Heart left ventricle (tissue), 16 donors: ENCODE data around the gene PCOLCE2. TPM values are rescaled to one million over a fixed set of nuclear protein-coding genes. Genes with fewer than 3 reads are reported as not detected.

ENCODE experiments used
- ATAC-seq, 4 donors: fragments of 200-7000 bp; cut with Tn5 transposase; one replicate each; pipeline ENCODE4 v1.9.1; 2020 to 2022; ENCODE audit warnings: moderate library complexity in 4 of 4, mild to moderate bottlenecking in 3 of 4, moderate number of reproducible peaks in 1 of 4
- DNase-seq, 5 donors: peaks; one replicate each; pipeline ENCODE4 v3.0.0-alpha.2; 2020
- H3K27ac ChIP-seq, 12 donors: fragments of 200-600 bp; sonication (generic) in 4 of 12; one replicate each; pipeline versions ENCODE4 v1.5.0 to v1.8.0; 2016 to 2022; ENCODE audit warnings: mild to moderate bottlenecking in 2 of 12
- H3K27me3 ChIP-seq, 9 donors: fragments of 200-600 bp; sonication (generic) in 2 of 9; one replicate each; pipeline versions ENCODE4 v1.5.1 to v1.8.0; 2016 to 2022; ENCODE audit warnings: mild to moderate bottlenecking in 3 of 9
- H3K36me3 ChIP-seq, 9 donors: fragments of 200-600 bp; sonication (generic) in 2 of 9; one replicate each; pipeline versions ENCODE4 v1.5.0 to v1.8.0; 2018 to 2022; ENCODE audit warnings: mild to moderate bottlenecking in 2 of 9
- H3K4me1 ChIP-seq, 12 donors: fragments of 200-600 bp; sonication (generic) in 4 of 12; one replicate each; pipeline versions ENCODE4 v1.5.0 to v1.8.0; 2016 to 2022; ENCODE audit warnings: mild to moderate bottlenecking in 3 of 12
- H3K4me3 ChIP-seq, 12 donors: fragments of 200-600 bp; sonication (generic) in 4 of 12; one replicate each; pipeline versions ENCODE4 v1.5.0 to v1.8.0; 2017 to 2022; ENCODE audit warnings: mild to moderate bottlenecking in 9 of 12, moderate library complexity in 4 of 12
- H3K9me3 ChIP-seq, 12 donors: fragments of 200-600 bp; sonication (generic) in 4 of 12; one replicate each; pipeline versions ENCODE4 v1.5.0 to v1.8.0; 2016 to 2022; ENCODE audit warnings: mild to moderate bottlenecking in 1 of 12
- CTCF ChIP-seq, 12 donors: fragments of 200-600 bp; sonication (generic) in 4 of 12; IDR thresholded peaks; one replicate each; pipeline versions ENCODE4 v1.5.0 to v1.8.0; 2018 to 2022; ENCODE audit warnings: antibody characterized with exemption in 12 of 12, mild to moderate bottlenecking in 5 of 12
- POLR2A ChIP-seq, 2 donors: fragments of 450-650 bp; IDR thresholded peaks; one replicate each; pipeline ENCODE4 v1.6.1; 2017; ENCODE audit warnings: antibody characterized with exemption in 2 of 2, mild to moderate bottlenecking in 2 of 2, moderate library complexity in 2 of 2
- WGBS, 4 donors: extraction: QIAGEN DNeasy Blood & Tissue Kit in 2 of 4; methylation state at CpG; one replicate each; pipeline versions ENCODE4 v1.1.5 to v1.1.7; 2013 to 2018; 5-methylcytosine and 5-hydroxymethylcytosine counted together
- intact Hi-C, 10 donors: fragments of 100-400 bp; cut with DNase I; formaldehyde crosslinking; loops; one replicate each; pipeline versions ENCODE4 v1.11.1 to v1.14.2; 2022
- polyA plus RNA-seq, 2 donors: library from polyadenylated mRNA; stranded (reverse); fragments of 200-250 nt; gene quantifications; one replicate each; pipeline ENCODE4 v1.2.3, GENCODE V29; 2013
- total RNA-seq, 9 donors: library from RNA; depleted of rRNA in 2 of 9; stranded (reverse); fragments of >200 nt in 2 of 9; fragmentation: NEBNext Ultra II Directional in 3 of 9; extraction: Animal tissue kit (Norgen Biotek cat#: 25700) in 3 of 9; gene quantifications; one replicate each; pipeline versions ENCODE4 v1.1.0 to v1.2.4, GENCODE V29; 2016 to 2023
- donor health status: ischemic (EF 13 %, LVEDD 7.1; RV severe dilation, severe dysfunction).
- donor health status: healthy with polysubstance abuse.
- donor health status: DM: no; HTN: yes; CAD: no.
- donor health status: DM: no; HTN: no; CAD: no.
- donor health status: ischemic (EF 25% LVEDD 6.9; RV normal size, moderate dysfunction).
- donor health status: ischemic (EF 25% LVEDD 5.7; RV mildly dilated, moderate dysfunction).
- donor health status: healthy.
- donor health status: DM: yes; HTN: yes; CAD: no.
- donor health status: ischemic (EF 35%, LVEDD 5.7; RV mildly dilated, moderate dysfunction).
- donor health status: nonischemic (EF 11% LVEDD 7.7; RV severe dilation, severe dysfunction).
- donor health status: DM: yes; HTN: yes; CAD: no.
- donor health status: PGD.
- donor health status: ischemic (EF 29% LVEDD 5.4; RV normal size, mild dysfunction).
- donor health status: nonischemic (EF 23%, LVEDD 6.1; RV moderate dilation, normal function).

The PCOLCE2 gene
- total and polyA plus RNA-seq, 11 donors, result 47.5 to 152 (median 66.7) TPM

GRCh38 chr3:142819179-142819578, 69.7 kb downstream of the PCOLCE2 start:
- intact Hi-C loops, result loop anchor here in 1 of 10 donors (10.0 kb wide), 1 partner anchor 234 kb away; no protein-coding TSS in a partner anchor

GRCh38 chr3:142818651-142819050, 70.2 kb downstream of the PCOLCE2 start:
- 86 to 92% (median 90%) methylated on average over 9 of the region's 9 CpGs for WGBS, 4 donors
- H3K4me3 ChIP-seq, result no peak overlapping the region
- H3K4me1 ChIP-seq, result peaks cover 0 to 11% (median 0%) of the 10 kb centered on the region in 12 donors
- no peaks in the 10 kb centered on the region for H3K9me3 ChIP-seq
- intact Hi-C loops, result loop anchor here in 1 of 10 donors (10.0 kb wide), 1 partner anchor 234 kb away; no protein-coding TSS in a partner anchor
- no peaks in the 10 kb centered on the region for H3K27me3 ChIP-seq
- TF ChIP-seq CTCF (IDR thresholded peaks at IDR 0.05) (no peak), POLR2A (IDR thresholded peaks at IDR 0.05) (no peak)
- ATAC-seq (no peak), DNase-seq (no peak)
- peaks cover 0 to 56% (median 0%) of the 10 kb centered on the region in 9 donors for H3K36me3 ChIP-seq
- no peak overlapping the region for H3K27ac ChIP-seq

More at GRCh38 chr3:142819179-142819578, 69.7 kb downstream of the PCOLCE2 start:
- TF ChIP-seq CTCF (IDR thresholded peaks at IDR 0.05), result no peak
- no peak for TF ChIP-seq POLR2A (IDR thresholded peaks at IDR 0.05)
- no peak for DNase-seq
- Histone ChIP-seq H3K4me3 (no peak overlapping the region), H3K4me1 (peaks cover 0 to 11% (median 0%) of the 10 kb centered on the region in 12 donors), H3K27me3 (no peaks in the 10 kb centered on the region), H3K27ac (no peak overlapping the region), H3K9me3 (no peaks in the 10 kb centered on the region), H3K36me3 (peaks cover 0 to 56% (median 0%) of the 10 kb centered on the region in 9 donors)
- no peak for ATAC-seq

GRCh38 chr3:142817897-142818296, 71.0 kb downstream of the PCOLCE2 start:
- no peak overlapping the region for H3K27ac ChIP-seq
- 28 to 32% (median 30%) methylated on average over 7 of the region's 7 CpGs for WGBS, 4 donors

GRCh38 chr3:142817356-142817755, 71.5 kb downstream of the PCOLCE2 start:
- 26 to 50% (median 38%) methylated on average over 1 of the region's 1 CpG for whole genome bisulfite sequencing, 4 donors

More at GRCh38 chr3:142817897-142818296, 71.0 kb downstream of the PCOLCE2 start:
- DNase-seq (no peak), ATAC-seq (peak in 2 of 4 donors; percentile 50 to 65)
- Histone ChIP-seq H3K4me1 (peaks cover 0 to 11% (median 0%) of the 10 kb centered on the region in 12 donors), H3K4me3 (no peak overlapping the region), H3K36me3 (peaks cover 0 to 54% (median 0%) of the 10 kb centered on the region in 9 donors), H3K27me3 (no peaks in the 10 kb centered on the region), H3K9me3 (no peaks in the 10 kb centered on the region)
- intact Hi-C loops, result loop anchor here in 1 of 10 donors (10.0 kb wide), 1 partner anchor 233 kb away; no protein-coding TSS in a partner anchor
- TF ChIP-seq CTCF (IDR thresholded peaks at IDR 0.05), result no peak
- no peak for TF ChIP-seq POLR2A (IDR thresholded peaks at IDR 0.05)

More at GRCh38 chr3:142817356-142817755, 71.5 kb downstream of the PCOLCE2 start:
- Histone ChIP-seq H3K4me1 (peaks cover 0 to 11% (median 0%) of the 10 kb centered on the region in 12 donors), H3K9me3 (no peaks in the 10 kb centered on the region), H3K4me3 (no peak overlapping the region), H3K27me3 (no peaks in the 10 kb centered on the region), H3K36me3 (peaks cover 0 to 48% (median 0%) of the 10 kb centered on the region in 9 donors), H3K27ac (no peak overlapping the region)
- intact Hi-C loops, result loop anchor here in 1 of 10 donors (10.0 kb wide), 1 partner anchor 233 kb away; no protein-coding TSS in a partner anchor
- DNase-seq, result no peak
- TF ChIP-seq CTCF (IDR thresholded peaks at IDR 0.05) (no peak), POLR2A (IDR thresholded peaks at IDR 0.05) (no peak)
- peak; percentile 31 to 72 (median 54) for ATAC-seq
